Brain microvascular endothelial cell (primary cell): ENCODE results near the gene MX1.

ENCODE experiments used
- DNase-seq: peaks from one replicate; pipeline ENCODE4 v3.0.0-alpha.2; 2020
- H3K27ac ChIP-seq: fragments of 250-450 bp; sonication (Bioruptor Pico); 2 replicates; pipeline ENCODE4 v1.5.1; 2020; ENCODE audit warnings: mild to moderate bottlenecking, moderate library complexity
- H3K27me3 ChIP-seq: fragments of 250-450 bp; sonication (Bioruptor Pico); replicated peaks from 2 replicates; pipeline ENCODE4 v1.5.1; 2020; ENCODE audit warnings: mild to moderate bottlenecking
- H3K36me3 ChIP-seq: fragments of 250-450 bp; sonication (Bioruptor Pico); replicated peaks from 2 replicates; pipeline ENCODE4 v1.5.1; 2020; ENCODE audit warnings: mild to moderate bottlenecking
- H3K4me3 ChIP-seq: 2 replicates; pipeline ENCODE4 v1.5.1; 2011; ENCODE audit warnings: low read depth, mild to moderate bottlenecking, control low read depth, low read length, moderate library complexity
- CTCF ChIP-seq: IDR thresholded peaks from 2 replicates; pipeline ENCODE4 v1.5.1; 2011; ENCODE audit warnings: low read depth, mild to moderate bottlenecking, moderate library complexity, low read length, control low read depth, inconsistent platforms; ENCODE audit errors: missing control alignments
- in situ Hi-C: cut with HindIII; loops from 2 replicates; pipeline ENCODE4 v1.10.0; 2017; ENCODE audit warnings: low sequenced_read_pairs, low pct_ligation_motif_present

MX1 gene

GRCh38 chr21:41426676-41427404 lies 801 bp downstream of the MX1 start:
- H3K4me3 ChIP-seq = peak overlapping the region; percentile 59
- in situ Hi-C loops = no loop called here
- H3K27me3 ChIP-seq = no peaks in the 10 kb centered on the region
- no peak overlapping the region for H3K27ac ChIP-seq
- H3K36me3 ChIP-seq = no peaks in the 10 kb centered on the region
- TF ChIP-seq CTCF = no peak
- DNase-seq = no peak

- no peak overlapping the region for H3K27ac ChIP-seq
- no peak for DNase-seq
- in situ Hi-C loops = no loop called here
- no peak overlapping the region for H3K4me3 ChIP-seq
- H3K27me3 ChIP-seq = no peaks in the 10 kb centered on the region
- no peaks in the 10 kb centered on the region for H3K36me3 ChIP-seq
- TF ChIP-seq CTCF = no peak
These were observed 1.5 kb downstream of the MX1 start for GRCh38 chr21:41427556-41427955.

DNA sequence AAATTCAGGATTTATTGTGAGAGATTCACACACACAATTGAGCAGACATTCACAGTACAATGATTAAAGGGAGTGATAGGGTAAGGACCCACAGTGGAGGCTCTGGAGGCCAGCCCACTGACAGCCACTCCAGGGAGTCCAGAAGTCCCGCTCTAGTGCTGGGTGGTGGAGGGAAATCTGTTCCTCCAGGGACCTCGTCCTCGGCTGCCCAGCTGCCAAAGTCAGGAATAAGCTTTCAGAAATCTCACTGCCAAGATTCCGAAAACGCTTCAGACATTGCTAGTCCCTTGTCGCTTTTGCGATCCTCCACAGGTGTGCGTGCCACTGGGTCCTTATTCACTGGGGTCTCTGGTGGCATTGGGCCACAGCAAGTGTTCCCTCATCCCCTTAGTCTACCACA lies 2.3 kb downstream of the MX1 start:
- in situ Hi-C loops = no loop called here
- Histone ChIP-seq H3K4me3 (no peak overlapping the region), H3K27ac (no peak overlapping the region), H3K27me3 (no peaks in the 10 kb centered on the region), H3K36me3 (no peaks in the 10 kb centered on the region)
- TF ChIP-seq CTCF = no peak
- DNase-seq = no peak

DNA sequence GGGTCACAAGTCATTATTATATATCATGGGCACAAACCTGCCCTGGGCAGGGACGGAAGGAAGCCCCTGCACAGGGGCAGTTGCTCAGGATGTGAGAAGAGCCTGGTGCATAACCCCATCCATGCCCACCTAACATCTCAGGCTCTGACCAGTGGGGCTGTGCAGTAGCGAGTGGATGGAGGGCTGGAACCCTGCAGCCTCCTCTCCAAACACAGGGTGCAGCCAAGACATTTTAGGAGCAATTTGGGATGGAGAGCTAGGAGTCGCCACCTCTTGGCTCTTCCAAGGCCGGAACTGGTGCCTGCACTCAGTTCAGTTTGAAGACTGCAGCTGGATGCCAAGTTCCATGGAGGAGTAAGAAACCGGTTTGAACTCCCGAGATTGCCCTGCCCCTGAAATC lies 2.8 kb downstream of the MX1 start:
- Histone ChIP-seq H3K4me3 (no peak overlapping the region), H3K36me3 (no peaks in the 10 kb centered on the region), H3K27ac (no peak overlapping the region), H3K27me3 (no peaks in the 10 kb centered on the region)
- in situ Hi-C loops = no loop called here
- TF ChIP-seq CTCF = no peak
- no peak for DNase-seq

GRCh38 chr21:41429305-41429704 lies 3.3 kb downstream of the MX1 start:
- TF ChIP-seq CTCF = no peak
- Histone ChIP-seq H3K27ac (no peak overlapping the region), H3K4me3 (no peak overlapping the region), H3K27me3 (no peaks in the 10 kb centered on the region), H3K36me3 (no peaks in the 10 kb centered on the region)
- in situ Hi-C loops = no loop called here
- no peak for DNase-seq

- H3K4me3 ChIP-seq = no peak overlapping the region
- in situ Hi-C loops = no loop called here
- H3K27ac ChIP-seq = no peak overlapping the region
- TF ChIP-seq CTCF = no peak
- no peak for DNase-seq
- no peaks in the 10 kb centered on the region for H3K27me3 ChIP-seq
- H3K36me3 ChIP-seq = no peaks in the 10 kb centered on the region
These were observed 4.0 kb downstream of the MX1 start for GRCh38 chr21:41429925-41430491.
